GM18499 (cell line): ENCODE data around the gene DAGLB.

Source experiments
- ATAC-seq: cut with Tn5 transposase; IDR thresholded peaks from one replicate; pipeline ENCODE4 v1.9.1; 2021; ENCODE audit warnings: moderate number of reproducible peaks; ENCODE audit not compliant: insufficient read depth, unreplicated experiment

Gene DAGLB

GRCh38 chr7:6432781-6433180 lies 15.0 kb downstream of the DAGLB start:
- ATAC-seq = no peak

GRCh38 chr7:6430974-6431373 lies 16.8 kb downstream of the DAGLB start:
- ATAC-seq = no peak

GRCh38 chr7:6430271-6430940 lies 17.3 kb downstream of the DAGLB start:
- ATAC-seq = no peak

- no peak for ATAC-seq
Measured at GRCh38 chr7:6425948-6426347, 21.8 kb downstream of the DAGLB start.

GRCh38 chr7:6423942-6424701 lies 23.6 kb downstream of the DAGLB start:
- ATAC-seq = no peak

GRCh38 chr7:6422926-6423632 lies 24.7 kb downstream of the DAGLB start:
- ATAC-seq = no peak

GRCh38 chr7:6422095-6422494 lies 25.7 kb downstream of the DAGLB start:
- ATAC-seq = no peak

- ATAC-seq = no peak
Measured at GRCh38 chr7:6420680-6421079, 27.1 kb downstream of the DAGLB start.

GRCh38 chr7:6419310-6419773 lies 28.4 kb downstream of the DAGLB start:
- no peak for ATAC-seq

GRCh38 chr7:6417408-6417807 lies 30.3 kb downstream of the DAGLB start:
- ATAC-seq = no peak

- no peak for ATAC-seq
Measured at GRCh38 chr7:6416516-6417145, 31.1 kb downstream of the DAGLB start.

- no peak for ATAC-seq
Measured at GRCh38 chr7:6413637-6414036, 34.1 kb downstream of the DAGLB start.

- no peak for ATAC-seq
Measured at GRCh38 chr7:6409944-6410693, 37.6 kb downstream of the DAGLB start.

GRCh38 chr7:6409091-6409490 lies 38.7 kb downstream of the DAGLB start:
- ATAC-seq = no peak

- ATAC-seq = no peak
Measured at GRCh38 chr7:6407434-6407833, 40.3 kb downstream of the DAGLB start.

- ATAC-seq = no peak
Measured at GRCh38 chr7:6406121-6406520, 41.6 kb downstream of the DAGLB start.

- no peak for ATAC-seq
Measured at GRCh38 chr7:6403907-6404306, 43.8 kb downstream of the DAGLB start.

GRCh38 chr7:6402741-6403140 lies 45.0 kb downstream of the DAGLB start:
- no peak for ATAC-seq

GRCh38 chr7:6402041-6402440 lies 45.7 kb downstream of the DAGLB start:
- ATAC-seq = no peak

GRCh38 chr7:6401536-6401935 lies 46.2 kb downstream of the DAGLB start:
- ATAC-seq = no peak
